ENCODE measurements around the gene CAMTA1. TPM values are rescaled to one million over a fixed set of nuclear protein-coding genes. Genes with fewer than 3 reads are reported as not detected.

The CAMTA1 gene
- polyA plus RNA-seq, 1 donor (not counting 4 experiments of a cell fraction or from before 2014, with no cell fraction given) = 51.4 TPM

GRCh38 chr1:6987940-6988339, 202.7 kb downstream of the CAMTA1 start:
- Histone ChIP-seq H3K79me2 (ENCODE audit: control insufficient read depth, insufficient read depth, low read length) (no peaks in the 10 kb centered on the region), H2AFZ (ENCODE audit: control insufficient read depth, low read length) (no peak overlapping the region)

GRCh38 chr1:6988796-6989195, 203.5 kb downstream of the CAMTA1 start:
- Histone ChIP-seq H3K9me1 (ENCODE audit: control insufficient read depth, extremely low read depth, insufficient read depth, low read length) (no peaks in the 10 kb centered on the region), H3K36me3 (ENCODE audit: control insufficient read depth in 2 of 2, extremely low read depth in 1 of 2, insufficient read depth in 2 of 2, low read length in 2 of 2) (no peaks in the 10 kb centered on the region), H4K20me1 (ENCODE audit: control insufficient read depth, extremely low read depth, insufficient read depth, low read length) (no peaks in the 10 kb centered on the region), H3K79me2 (ENCODE audit: control insufficient read depth, insufficient read depth, low read length) (no peaks in the 10 kb centered on the region), H3K27me3 (ENCODE audit: control insufficient read depth, extremely low read depth, insufficient read depth, low read length) (peaks cover 28% of the 10 kb centered on the region), H3K27ac (ENCODE audit: control insufficient read depth, insufficient read depth, low read length) (no peak overlapping the region), H3K4me3 (ENCODE audit: control insufficient read depth in 2 of 3, extremely low read depth in 1 of 3, insufficient read depth in 2 of 3, low read depth in 1 of 3, low read length in 3 of 3) (no peak overlapping the region), H3K9me3 (ENCODE audit: control insufficient read depth, low read depth, low read length) (no peaks in the 10 kb centered on the region), H3K4me1 (ENCODE audit: control insufficient read depth, extremely low read depth, insufficient read depth, low read length) (peaks cover 6% of the 10 kb centered on the region), H3K4me2 (ENCODE audit: control insufficient read depth, extremely low read depth, insufficient read depth, low read depth, low read length) (no peak overlapping the region), H3K9ac (ENCODE audit: control insufficient read depth, extremely low read depth, insufficient read depth, low read length) (no peak overlapping the region), H2AFZ (ENCODE audit: control insufficient read depth, low read length) (no peak overlapping the region)
- DNase-seq (ENCODE audit: low read depth, low spot score) (no peak), FAIRE-seq (no peak)
- no peak for TF ChIP-seq CTCF (optimal IDR thresholded peaks at IDR 0.05 in 1 of 3, IDR thresholded peaks at IDR 0.05 in 1 of 3, conservative IDR thresholded peaks at IDR 0.05 in 1 of 3; ENCODE audit: extremely low read depth in 1 of 3, insufficient read depth in 2 of 3, low read length in 3 of 3)
- dilution Hi-C loops (cut with MboI; ENCODE audit: extremely low pct_ligation_motif_present, low sequenced_read_pairs) = no loop called here

More at GRCh38 chr1:6987940-6988339, 202.7 kb downstream of the CAMTA1 start:
- H3K27ac ChIP-seq (ENCODE audit: control insufficient read depth, insufficient read depth, low read length) = no peak overlapping the region
- peaks cover 6% of the 10 kb centered on the region for H3K4me1 ChIP-seq (ENCODE audit: control insufficient read depth, extremely low read depth, insufficient read depth, low read length)
- no peak for DNase-seq (ENCODE audit: low read depth, low spot score)
- dilution Hi-C loops (cut with MboI; ENCODE audit: extremely low pct_ligation_motif_present, low sequenced_read_pairs) = no loop called here
- FAIRE-seq = no peak
- no peaks in the 10 kb centered on the region for H3K36me3 ChIP-seq (ENCODE audit: control insufficient read depth in 2 of 2, extremely low read depth in 1 of 2, insufficient read depth in 2 of 2, low read length in 2 of 2)
- H3K9ac ChIP-seq (ENCODE audit: control insufficient read depth, extremely low read depth, insufficient read depth, low read length) = no peak overlapping the region
- H3K4me3 ChIP-seq (ENCODE audit: control insufficient read depth in 2 of 3, extremely low read depth in 1 of 3, insufficient read depth in 2 of 3, low read depth in 1 of 3, low read length in 3 of 3) = no peak overlapping the region
- H3K9me3 ChIP-seq (ENCODE audit: control insufficient read depth, low read depth, low read length) = no peaks in the 10 kb centered on the region
- no peaks in the 10 kb centered on the region for H4K20me1 ChIP-seq (ENCODE audit: control insufficient read depth, extremely low read depth, insufficient read depth, low read length)
- no peaks in the 10 kb centered on the region for H3K9me1 ChIP-seq (ENCODE audit: control insufficient read depth, extremely low read depth, insufficient read depth, low read length)
- no peak overlapping the region for H3K4me2 ChIP-seq (ENCODE audit: control insufficient read depth, extremely low read depth, insufficient read depth, low read depth, low read length)
- H3K27me3 ChIP-seq (ENCODE audit: control insufficient read depth, extremely low read depth, insufficient read depth, low read length) = peaks cover 28% of the 10 kb centered on the region
- TF ChIP-seq CTCF (optimal IDR thresholded peaks at IDR 0.05 in 1 of 3, IDR thresholded peaks at IDR 0.05 in 1 of 3, conservative IDR thresholded peaks at IDR 0.05 in 1 of 3; ENCODE audit: extremely low read depth in 1 of 3, insufficient read depth in 2 of 3, low read length in 3 of 3) = no peak
- TF ChIP-seq EZH2 (IDR thresholded peaks at IDR 0.05; ENCODE audit: low read length) = no peak

Data from keratinocyte (primary cell).